ENCODE measurements around the gene PCDH19. TPM values are rescaled to one million over a fixed set of nuclear protein-coding genes. Genes with fewer than 3 reads are reported as not detected.

Gene PCDH19
- total RNA-seq, 2 donors from 2014 or later: 0.41 to 3.0 TPM

DNA sequence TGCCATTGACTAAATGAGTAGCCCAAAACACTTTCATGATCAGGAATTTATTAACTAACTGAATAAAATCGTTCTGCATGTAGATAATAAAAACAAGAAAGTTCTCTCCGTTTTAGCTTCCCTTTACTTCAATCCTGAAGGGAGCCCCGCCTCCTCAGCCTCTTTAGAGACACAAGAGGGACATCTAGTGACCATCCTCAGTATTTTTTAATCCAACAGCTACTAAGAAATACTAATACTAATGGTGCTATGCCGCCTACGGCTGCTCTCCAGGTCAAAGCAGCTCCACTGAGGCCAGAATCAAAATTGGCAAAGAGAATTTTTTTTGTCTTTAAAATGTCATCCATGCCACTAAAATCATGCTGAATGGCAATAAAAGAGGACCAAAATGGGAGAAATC, 3.2 kb upstream of the PCDH19 start:
- no peak for ATAC-seq (ENCODE audit: insufficient number of reproducible peaks, low FRiP score, low read depth)
- Histone ChIP-seq H3K4me3 (no peak overlapping the region), H3K4me1 (ENCODE audit: control insufficient read depth in 1 of 2, low read depth in 2 of 2) (peaks cover 0 to 9% of the 10 kb centered on the region in 2 donors), H3K27ac (no peak overlapping the region), H3K36me3 (no peaks in the 10 kb centered on the region), H3K27me3 (replicated peaks; ENCODE audit: insufficient read depth) (no peaks in the 10 kb centered on the region), H3K9me3 (no peaks in the 10 kb centered on the region)
- DNase-seq (ENCODE audit: low spot score): no peak
- TF ChIP-seq, protein P1, sequence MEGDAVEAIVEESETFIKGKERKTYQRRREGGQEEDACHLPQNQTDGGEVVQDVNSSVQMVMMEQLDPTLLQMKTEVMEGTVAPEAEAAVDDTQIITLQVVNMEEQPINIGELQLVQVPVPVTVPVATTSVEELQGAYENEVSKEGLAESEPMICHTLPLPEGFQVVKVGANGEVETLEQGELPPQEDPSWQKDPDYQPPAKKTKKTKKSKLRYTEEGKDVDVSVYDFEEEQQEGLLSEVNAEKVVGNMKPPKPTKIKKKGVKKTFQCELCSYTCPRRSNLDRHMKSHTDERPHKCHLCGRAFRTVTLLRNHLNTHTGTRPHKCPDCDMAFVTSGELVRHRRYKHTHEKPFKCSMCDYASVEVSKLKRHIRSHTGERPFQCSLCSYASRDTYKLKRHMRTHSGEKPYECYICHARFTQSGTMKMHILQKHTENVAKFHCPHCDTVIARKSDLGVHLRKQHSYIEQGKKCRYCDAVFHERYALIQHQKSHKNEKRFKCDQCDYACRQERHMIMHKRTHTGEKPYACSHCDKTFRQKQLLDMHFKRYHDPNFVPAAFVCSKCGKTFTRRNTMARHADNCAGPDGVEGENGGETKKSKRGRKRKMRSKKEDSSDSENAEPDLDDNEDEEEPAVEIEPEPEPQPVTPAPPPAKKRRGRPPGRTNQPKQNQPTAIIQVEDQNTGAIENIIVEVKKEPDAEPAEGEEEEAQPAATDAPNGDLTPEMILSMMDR (IDR thresholded peaks at IDR 0.05): peak; percentile 26

DNA sequence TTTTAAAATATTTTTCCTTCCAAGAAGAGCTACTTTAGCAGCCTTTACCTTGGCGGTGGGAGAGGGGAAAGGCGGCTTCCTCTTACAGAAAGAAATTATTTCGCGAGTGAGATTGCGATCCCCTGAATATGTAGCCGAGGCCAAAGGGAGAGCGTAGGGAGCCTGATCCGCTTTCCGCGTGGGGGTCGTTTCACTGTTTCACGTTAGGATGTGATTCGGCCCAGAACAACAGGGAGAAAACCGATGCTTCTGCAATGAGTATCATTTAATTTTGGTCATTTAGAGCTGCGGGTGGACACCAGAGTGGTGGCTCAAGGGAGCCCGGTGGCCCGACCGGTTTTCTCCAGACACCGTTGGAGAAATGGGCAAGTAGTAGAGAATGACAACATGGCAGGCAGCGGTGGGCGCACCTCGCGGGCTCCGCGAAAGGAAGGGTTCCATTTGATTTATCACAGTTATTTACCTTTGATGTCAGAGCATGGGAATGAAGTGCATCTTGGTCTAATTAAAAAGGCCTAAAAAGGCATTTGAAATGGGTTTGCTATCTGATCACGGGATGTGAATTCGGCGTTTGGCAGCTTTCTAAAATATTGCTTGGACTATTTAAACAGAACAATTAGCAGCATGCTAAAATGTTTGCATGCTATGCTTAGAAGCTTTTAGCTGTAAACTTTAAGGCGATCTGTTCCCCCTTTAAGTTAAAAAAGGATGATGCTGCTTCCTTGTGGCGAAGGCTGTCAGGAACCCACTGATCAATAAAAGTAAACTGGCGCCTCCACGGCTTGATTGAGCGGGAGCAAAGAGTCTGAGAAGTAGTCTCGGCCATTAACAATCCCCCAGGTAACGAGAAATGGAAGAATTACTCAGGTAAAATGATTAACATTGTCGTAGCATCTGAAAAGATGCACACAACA, 2.0 kb upstream of the PCDH19 start:
- no peak overlapping the region for H3K27ac ChIP-seq
- H3K4me3 ChIP-seq: no peak overlapping the region

GRCh38 chrX:100410901-100411801, 1.1 kb upstream of the PCDH19 start:
- H3K9me3 ChIP-seq: no peaks in the 10 kb centered on the region
- peaks cover 0 to 9% of the 10 kb centered on the region in 2 donors for H3K4me1 ChIP-seq (ENCODE audit: control insufficient read depth in 1 of 2, low read depth in 2 of 2)
- no peaks in the 10 kb centered on the region for H3K27me3 ChIP-seq (replicated peaks; ENCODE audit: insufficient read depth)
- H3K4me3 ChIP-seq: peak overlapping the region; percentile 63
- ATAC-seq (ENCODE audit: insufficient number of reproducible peaks, low FRiP score, low read depth): no peak
- no peaks in the 10 kb centered on the region for H3K36me3 ChIP-seq
- no peak overlapping the region for H3K27ac ChIP-seq
- DNase-seq (ENCODE audit: low spot score): no peak
- TF ChIP-seq, protein P1 (IDR thresholded peaks at IDR 0.05): no peak

More for the DNA sequence above, 2.0 kb upstream of the PCDH19 start:
- TF ChIP-seq, protein P1 (IDR thresholded peaks at IDR 0.05): no peak
- peaks cover 0 to 9% of the 10 kb centered on the region in 2 donors for H3K4me1 ChIP-seq (ENCODE audit: control insufficient read depth in 1 of 2, low read depth in 2 of 2)
- DNase-seq (ENCODE audit: low spot score): no peak
- no peaks in the 10 kb centered on the region for H3K9me3 ChIP-seq
- no peaks in the 10 kb centered on the region for H3K36me3 ChIP-seq
- H3K27me3 ChIP-seq (replicated peaks; ENCODE audit: insufficient read depth): no peaks in the 10 kb centered on the region
- ATAC-seq (ENCODE audit: insufficient number of reproducible peaks, low FRiP score, low read depth): no peak

- H3K4me3 ChIP-seq: peak overlapping the region; percentile 63
- TF ChIP-seq, protein P1 (IDR thresholded peaks at IDR 0.05): no peak
- H3K27ac ChIP-seq: no peak overlapping the region
- H3K36me3 ChIP-seq: no peaks in the 10 kb centered on the region
- H3K9me3 ChIP-seq: no peaks in the 10 kb centered on the region
- H3K27me3 ChIP-seq (replicated peaks; ENCODE audit: insufficient read depth): no peaks in the 10 kb centered on the region
- DNase-seq (ENCODE audit: low spot score) (no peak), ATAC-seq (ENCODE audit: insufficient number of reproducible peaks, low FRiP score, low read depth) (no peak)
- peaks cover 0 to 9% of the 10 kb centered on the region in 2 donors for H3K4me1 ChIP-seq (ENCODE audit: control insufficient read depth in 1 of 2, low read depth in 2 of 2)
These were observed 1.1 kb downstream of the PCDH19 start for GRCh38 chrX:100408713-100409609.
